Esophagus squamous epithelium (tissue), 5 donors: ENCODE results near the gene EDDM13. TPM values are rescaled to one million over a fixed set of nuclear protein-coding genes. Genes with fewer than 3 reads are reported as not detected.
A peak's percentile ranks its signal among the peaks of the same experiment; 100 is the strongest.

ENCODE experiments used
- DNase-seq: peaks from one replicate; lab custom pipeline; 2025; lab: John Stamatoyannopoulos, UW
- H3K27ac ChIP-seq, 4 donors: fragments of 200-600 bp; sonication (generic); one replicate each; pipeline ENCODE4 v1.5.1; 2016 to 2019; ENCODE audit warnings: mild to moderate bottlenecking in 1 of 4
- H3K27me3 ChIP-seq, 4 donors: fragments of 200-600 bp; sonication (generic); 1 replicate in 3 of 4; 2 replicates in 1 of 4; pipeline versions ENCODE4 v1.5.1 to v1.6.0; 2017 to 2021; ENCODE audit warnings: antibody characterized with exemption in 1 of 4
- H3K36me3 ChIP-seq, 3 donors: fragments of 200-600 bp; sonication (generic); one replicate each; pipeline ENCODE4 v1.5.1; 2016 to 2019
- H3K4me1 ChIP-seq, 3 donors: fragments of 200-600 bp; sonication (generic); one replicate each; pipeline ENCODE4 v1.5.1; 2017 to 2019
- H3K4me3 ChIP-seq, 4 donors: fragments of 200-600 bp; sonication (generic); 1 replicate in 3 of 4; 2 replicates in 1 of 4; pipeline ENCODE4 v1.5.1; 2016 to 2019; ENCODE audit warnings: mild to moderate bottlenecking in 2 of 4, moderate library complexity in 1 of 4
- H3K9me3 ChIP-seq, 3 donors: fragments of 200-600 bp; sonication (generic); one replicate each; pipeline ENCODE4 v1.5.1; 2016 to 2019
- CTCF ChIP-seq, 6 experiments: fragments of 450-650 bp in 4 of 6; fragments of 200-600 bp in 2 of 6; sonication (generic) in 2 of 6; IDR thresholded peaks; one replicate each; pipeline ENCODE4 v1.5.1; 2016 to 2019; ENCODE audit warnings: antibody characterized with exemption in 6 of 6, mild to moderate bottlenecking in 4 of 6, moderate library complexity in 4 of 6
- POLR2A ChIP-seq, 4 donors: fragments of 450-650 bp; IDR thresholded peaks; one replicate each; pipeline ENCODE4 v1.6.1; 2017; ENCODE audit warnings: antibody characterized with exemption in 4 of 4, mild to moderate bottlenecking in 4 of 4, moderate library complexity in 3 of 4
- WGBS, 2 donors: methylation state at CpG; one replicate each; pipeline ENCODE4 v1.1.5; 2018; 5-methylcytosine and 5-hydroxymethylcytosine counted together
- intact Hi-C: fragments of 100-400 bp; cut with DNase I; formaldehyde crosslinking; loops from one replicate; pipeline ENCODE4 v1.15.0; 2022
- total RNA-seq, 4 donors: library from RNA; depleted of rRNA; stranded (reverse); fragments of >200 nt; gene quantifications; one replicate each; pipeline ENCODE4 v1.1.0, GENCODE V29; 2016
- donor health status: DM: yes; HTN: yes; CAD: no.

The EDDM13 gene
- total RNA-seq, 4 donors from 2014 or later, result 0.95 to 2.4 TPM; not detected in 2

- Histone ChIP-seq H3K36me3 (no peaks in the 10 kb centered on the region), H3K9me3 (no peaks in the 10 kb centered on the region), H3K4me1 (peaks cover 0 to 8% (median 5%) of the 10 kb centered on the region in 3 donors), H3K4me3 (no peak overlapping the region), H3K27ac (no peak overlapping the region), H3K27me3 (no peaks in the 10 kb centered on the region)
- intact Hi-C loops, result no loop called here
- DNase-seq, result no peak
- TF ChIP-seq CTCF (IDR thresholded peaks at IDR 0.05) (no peak), POLR2A (IDR thresholded peaks at IDR 0.05) (no peak)
- WGBS, 2 donors, result 55 to 57% methylated on average over 2 to 3 of the region's 3 CpGs
Observed at GRCh38 chr19:56319991-56320390, 47.4 kb downstream of the EDDM13 start.

GRCh38 chr19:56321254-56321988 lies 48.9 kb downstream of the EDDM13 start:
- Histone ChIP-seq H3K27me3 (no peaks in the 10 kb centered on the region), H3K4me3 (no peak overlapping the region), H3K9me3 (no peaks in the 10 kb centered on the region), H3K27ac (no peak overlapping the region), H3K4me1 (no peaks in the 10 kb centered on the region), H3K36me3 (no peaks in the 10 kb centered on the region)
- 86 to 97% methylated on average over 8 of the region's 8 CpGs for WGBS, 2 donors
- TF ChIP-seq POLR2A (IDR thresholded peaks at IDR 0.05) (no peak), CTCF (IDR thresholded peaks at IDR 0.05) (no peak)
- DNase-seq, result no peak
- intact Hi-C loops, result no loop called here

- no peaks in the 10 kb centered on the region for H3K9me3 ChIP-seq
- H3K27me3 ChIP-seq, result no peaks in the 10 kb centered on the region
- no peaks in the 10 kb centered on the region for H3K4me1 ChIP-seq
- WGBS, 2 donors, result 63 to 71% methylated on average over 6 to 7 of the region's 7 CpGs
- H3K36me3 ChIP-seq, result no peaks in the 10 kb centered on the region
- DNase-seq, result no peak
- H3K4me3 ChIP-seq, result no peak overlapping the region
- H3K27ac ChIP-seq, result peak overlapping the region in 2 of 4 donors; percentile 33 to 52
- intact Hi-C loops, result no loop called here
- TF ChIP-seq POLR2A (IDR thresholded peaks at IDR 0.05) (no peak), CTCF (IDR thresholded peaks at IDR 0.05) (no peak)
Observed at GRCh38 chr19:56321989-56322440, 49.5 kb downstream of the EDDM13 start.

- 41 to 45% methylated on average over 1 of the region's 1 CpG for WGBS, 2 donors
- Histone ChIP-seq H3K27ac (no peak overlapping the region), H3K4me3 (no peak overlapping the region), H3K36me3 (no peaks in the 10 kb centered on the region), H3K4me1 (no peaks in the 10 kb centered on the region), H3K27me3 (no peaks in the 10 kb centered on the region), H3K9me3 (no peaks in the 10 kb centered on the region)
- DNase-seq, result no peak
- intact Hi-C loops, result no loop called here
- TF ChIP-seq CTCF (IDR thresholded peaks at IDR 0.05) (no peak), POLR2A (IDR thresholded peaks at IDR 0.05) (no peak)
Observed at GRCh38 chr19:56324436-56324835, 51.9 kb downstream of the EDDM13 start.

DNA sequence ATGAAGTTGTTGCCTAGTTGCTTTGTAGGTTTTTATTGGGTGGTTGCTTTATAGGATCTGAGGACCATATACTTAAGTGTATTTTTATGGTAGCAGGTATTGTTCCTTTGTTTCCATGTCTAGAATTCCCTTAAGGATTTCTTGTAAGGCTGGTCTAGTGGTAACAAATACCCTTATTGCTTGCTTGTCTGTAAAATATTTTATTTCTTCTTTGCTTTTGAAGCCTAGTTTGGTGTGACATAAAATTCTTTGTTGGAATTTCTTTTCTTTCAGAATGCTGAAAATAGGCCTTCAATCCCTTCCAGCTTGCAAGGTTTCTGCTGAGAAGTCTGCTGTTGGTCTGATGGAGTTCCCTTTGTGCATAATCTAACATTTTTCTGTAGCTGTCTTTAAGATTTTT lies 60.1 kb downstream of the EDDM13 start:
- Histone ChIP-seq H3K4me3 (no peak overlapping the region), H3K4me1 (no peaks in the 10 kb centered on the region), H3K27ac (no peak overlapping the region), H3K36me3 (no peaks in the 10 kb centered on the region), H3K9me3 (peaks cover 0 to 5% (median 5%) of the 10 kb centered on the region in 3 donors), H3K27me3 (no peaks in the 10 kb centered on the region)
- TF ChIP-seq POLR2A (IDR thresholded peaks at IDR 0.05) (no peak), CTCF (IDR thresholded peaks at IDR 0.05) (no peak)
- DNase-seq, result no peak
- intact Hi-C loops, result loop anchor here (10.0 kb wide), 1 partner anchor 258 kb away; no protein-coding TSS in a partner anchor
